Activated CD8-positive, alpha-beta memory T cell treated with anti-CD3 and anti-CD28 coated beads for 4 hours (primary cell): ENCODE measurements around the gene PROSER3.
A peak's percentile ranks its signal among the peaks of the same experiment; 100 is the strongest.

Experiments
- DNase-seq, 2 donors: peaks; one replicate each; pipeline ENCODE4 v3.0.0-alpha.2; 2020; ENCODE audit warnings: low read depth in 2 of 2

PROSER3 gene

DNA sequence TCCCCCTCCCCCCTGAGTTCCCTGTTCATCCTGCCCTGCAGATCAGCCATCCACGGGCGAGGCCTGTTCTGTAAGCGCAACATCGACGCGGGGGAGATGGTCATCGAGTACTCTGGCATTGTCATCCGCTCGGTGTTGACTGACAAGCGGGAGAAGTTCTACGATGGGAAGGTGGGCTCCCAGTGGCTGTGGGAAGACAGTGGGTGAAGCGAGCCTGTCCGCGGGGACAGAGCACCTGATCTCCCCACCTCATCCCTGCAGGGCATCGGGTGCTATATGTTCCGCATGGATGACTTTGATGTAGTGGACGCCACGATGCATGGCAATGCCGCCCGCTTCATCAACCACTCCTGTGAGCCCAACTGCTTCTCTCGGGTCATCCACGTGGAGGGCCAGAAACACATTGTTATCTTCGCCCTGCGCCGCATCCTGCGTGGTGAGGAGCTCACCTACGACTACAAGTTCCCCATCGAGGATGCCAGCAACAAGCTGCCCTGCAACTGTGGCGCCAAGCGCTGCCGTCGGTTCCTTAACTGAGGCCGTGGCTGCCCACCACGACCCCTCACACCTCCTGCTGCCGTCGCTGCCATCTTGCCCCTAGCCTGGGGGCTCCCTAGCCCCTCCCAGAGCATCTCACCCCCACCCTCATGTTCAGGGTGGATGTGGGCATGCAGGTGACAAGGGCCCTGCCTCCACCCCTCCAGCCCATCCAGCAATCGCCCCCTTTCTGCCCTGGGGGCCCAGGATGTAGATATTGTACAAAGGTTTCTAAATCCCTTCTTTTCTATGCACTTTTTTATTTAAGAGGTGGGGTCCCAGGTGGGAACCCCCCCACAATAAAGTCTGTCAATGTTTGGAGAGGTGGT lies 19.7 kb upstream of the PROSER3 start:
- DNase-seq: no peak

DNA sequence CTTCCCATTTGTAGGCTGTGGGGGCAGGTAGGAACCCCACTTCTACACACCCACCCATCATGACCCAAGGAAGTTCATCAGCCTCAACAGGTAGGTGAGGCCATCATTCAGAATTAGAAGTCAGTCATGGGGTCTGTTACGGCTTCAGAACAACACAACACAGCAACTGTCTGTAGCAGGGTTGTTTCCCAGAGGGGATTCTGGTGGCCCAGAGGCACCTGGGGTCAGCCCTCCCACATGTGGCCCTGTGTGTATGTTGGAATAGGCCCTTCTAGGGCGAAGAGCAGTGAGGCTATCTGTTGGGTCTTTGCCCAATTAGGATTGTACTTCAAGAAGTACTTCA lies 19.1 kb upstream of the PROSER3 start:
- no peak for DNase-seq

DNA sequence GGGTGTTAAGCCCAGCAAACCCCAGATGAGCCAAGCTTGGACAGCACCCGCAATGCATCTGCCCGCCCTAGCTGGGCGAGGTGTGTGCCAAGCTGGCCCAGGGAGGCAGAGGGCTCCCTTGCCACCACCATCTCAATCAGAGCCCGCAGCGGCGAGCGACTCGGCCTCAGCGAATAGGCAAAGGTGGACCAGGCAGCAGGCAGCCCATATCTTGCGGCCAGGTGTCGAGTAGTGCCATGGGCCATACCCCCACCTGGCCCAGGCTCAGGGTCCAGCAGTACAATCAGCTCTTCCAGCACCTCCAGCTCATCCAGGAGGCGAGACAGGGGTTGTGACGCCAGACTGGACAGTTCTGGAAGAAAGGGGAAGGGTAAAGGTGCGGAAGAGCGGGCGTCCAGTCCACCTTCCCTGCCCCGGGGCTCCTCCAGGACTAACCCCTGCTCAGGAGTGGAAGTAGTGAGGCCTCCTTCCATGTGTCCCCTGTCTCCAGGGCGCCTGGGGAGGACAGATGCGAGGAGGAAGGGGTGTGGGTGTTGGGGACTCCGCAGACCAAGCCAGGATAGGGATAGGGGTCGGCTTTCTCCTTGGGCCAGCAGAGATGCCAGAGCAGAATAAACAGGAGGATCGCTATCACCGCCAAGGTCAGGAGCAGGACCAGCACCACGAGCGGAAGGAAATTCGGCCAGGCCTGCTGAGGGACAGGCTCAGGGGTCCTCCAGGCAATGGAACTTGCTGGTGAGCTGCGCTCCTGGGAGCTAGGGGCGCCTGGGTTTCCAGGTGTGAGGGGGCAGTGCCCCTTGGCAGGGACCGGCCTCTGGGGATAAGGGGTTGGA lies 18.5 kb upstream of the PROSER3 start:
- DNase-seq: no peak

DNA sequence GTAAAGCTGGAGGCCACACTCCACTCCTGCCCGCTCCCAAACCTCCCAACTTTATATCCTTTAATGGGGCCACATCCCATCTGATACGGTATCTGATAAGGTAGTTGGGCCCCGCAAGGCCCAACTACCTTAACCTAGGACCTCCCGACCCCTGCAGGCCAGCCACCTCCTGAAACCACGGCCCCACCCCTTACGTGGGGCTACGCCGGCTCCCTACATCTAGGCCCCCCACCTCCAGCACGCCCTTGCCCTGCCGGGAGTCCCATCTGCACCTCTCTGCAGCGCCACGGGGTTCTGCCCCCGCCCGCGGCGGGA lies 17.9 kb upstream of the PROSER3 start:
- no peak for DNase-seq

DNA sequence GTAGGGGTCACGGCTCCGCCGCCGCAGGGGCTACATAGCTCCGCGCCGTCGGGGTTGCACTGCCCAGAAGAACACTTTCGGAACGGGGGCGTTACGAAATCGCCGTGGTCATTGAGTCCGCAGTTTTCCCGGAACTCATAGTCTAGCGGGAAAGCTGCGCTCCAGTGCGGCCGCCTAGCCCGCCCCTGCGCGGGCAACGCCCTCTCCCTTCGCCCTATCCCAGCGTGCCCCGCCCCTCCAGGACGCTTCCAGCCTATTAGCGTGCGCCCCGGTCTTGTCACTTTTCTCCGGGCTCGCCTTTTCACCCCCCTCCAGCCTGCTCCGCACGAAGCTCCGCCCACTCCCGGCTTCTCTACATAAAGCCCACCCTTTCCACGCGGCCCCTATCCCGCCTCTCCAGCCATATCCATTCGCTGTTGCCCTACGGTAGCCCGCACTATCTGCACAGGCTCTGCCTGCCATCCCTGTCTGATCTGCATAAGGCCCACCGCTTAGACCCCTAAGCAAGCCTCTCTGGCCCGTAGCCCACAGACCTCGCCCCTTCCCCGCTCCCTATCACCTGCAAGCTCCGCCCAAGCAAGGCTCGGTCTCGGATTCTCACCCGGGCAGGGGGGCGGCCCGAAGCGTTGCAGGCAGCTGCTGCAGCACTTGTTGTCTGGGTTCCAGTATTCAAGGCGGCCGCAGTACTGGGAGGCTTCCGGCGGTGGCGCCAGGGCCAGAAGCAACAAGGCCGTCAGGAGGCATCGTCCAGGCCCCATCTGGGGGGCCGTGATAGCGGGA lies 17.4 kb upstream of the PROSER3 start:
- DNase-seq: peak; percentile 90

DNA sequence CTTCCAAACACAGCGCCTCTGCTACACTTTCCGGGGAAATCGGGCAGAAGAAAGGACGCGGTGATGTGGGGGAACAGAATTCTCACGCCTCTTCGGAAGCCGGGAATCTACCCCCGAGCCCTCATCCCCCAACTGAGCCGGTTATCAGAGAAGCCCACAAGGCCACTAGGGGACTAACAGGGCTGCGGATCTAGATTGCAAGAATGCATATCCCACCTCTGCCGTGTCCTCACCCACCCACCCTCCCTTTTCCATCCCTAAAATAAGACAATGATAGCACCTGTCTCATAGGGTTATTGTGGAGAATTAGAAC lies 16.8 kb upstream of the PROSER3 start:
- DNase-seq: no peak

DNA sequence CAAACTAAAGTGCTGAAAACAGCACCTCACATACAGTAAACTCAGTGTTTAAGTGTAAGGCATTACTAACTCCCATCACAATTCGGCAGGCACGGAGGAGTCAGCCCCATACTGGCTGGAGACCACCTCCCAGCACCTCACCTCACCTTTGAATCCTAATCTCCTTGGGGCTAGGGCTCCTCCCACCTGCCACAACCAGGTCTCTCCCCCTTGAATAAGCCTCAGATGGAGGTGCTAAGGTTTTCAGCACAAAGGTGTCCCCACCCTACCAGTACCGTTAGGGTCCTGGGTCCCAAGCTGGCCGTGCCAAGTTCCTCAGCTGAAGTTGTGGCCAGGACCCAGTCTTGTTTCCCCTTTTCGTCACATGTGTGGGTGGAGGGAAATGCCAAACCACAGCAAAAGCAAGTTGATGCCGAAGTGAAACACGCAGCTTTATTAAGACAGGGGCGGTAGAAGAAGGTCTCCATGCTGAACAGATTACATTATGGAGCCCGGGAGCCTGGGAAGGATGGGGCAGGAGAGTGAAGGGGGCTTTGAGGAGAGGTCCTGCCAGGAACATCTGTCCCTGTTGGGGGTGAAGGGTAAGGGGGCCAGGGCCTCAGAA lies 15.8 kb upstream of the PROSER3 start, which contains the start of gene IGFLR1:
Gene IGFLR1 (minus strand): TSS at position 332 of the 604 bp plus-strand sequence. CDS start 1,272 bp downstream, outside the sequence.
- DNase-seq: peak; percentile 50 to 62

DNA sequence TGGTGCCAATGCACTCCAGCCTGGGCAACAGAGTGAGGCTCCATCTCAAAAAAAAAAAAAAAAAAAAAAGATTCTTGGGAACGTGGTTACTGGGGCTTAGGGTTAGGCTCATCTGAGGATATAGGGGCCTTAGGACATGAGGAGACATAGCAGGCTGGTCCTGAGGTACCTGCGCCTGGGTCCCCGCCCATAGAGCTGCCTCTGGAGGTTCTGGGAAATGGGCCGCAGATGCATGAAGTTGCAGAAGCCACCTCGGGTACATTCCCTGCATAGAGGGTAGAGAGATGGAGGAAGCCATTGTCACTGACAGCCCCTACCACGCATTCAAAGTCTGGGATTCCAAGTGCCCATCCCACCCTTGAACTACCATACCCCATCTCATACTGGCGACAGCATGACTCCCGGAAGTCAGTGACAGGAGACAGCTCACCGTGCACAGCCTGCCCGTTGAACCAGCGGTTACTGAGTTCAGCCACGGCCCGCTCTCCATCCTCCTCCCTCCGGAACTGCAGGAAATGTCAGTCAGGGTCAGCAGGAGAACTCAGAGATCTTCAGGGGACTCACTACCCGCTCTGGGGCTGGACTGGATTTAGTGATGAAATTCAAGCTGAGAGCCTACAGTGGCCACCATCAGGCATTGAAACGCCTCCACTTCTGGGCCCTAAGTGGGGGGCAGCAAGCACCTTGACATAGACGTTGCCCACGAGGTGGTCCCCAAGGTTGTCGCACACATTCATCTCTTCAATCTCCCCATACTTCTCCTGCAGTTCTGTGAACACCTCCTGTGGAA lies 14.1 kb upstream of the PROSER3 start:
- no peak for DNase-seq

DNA sequence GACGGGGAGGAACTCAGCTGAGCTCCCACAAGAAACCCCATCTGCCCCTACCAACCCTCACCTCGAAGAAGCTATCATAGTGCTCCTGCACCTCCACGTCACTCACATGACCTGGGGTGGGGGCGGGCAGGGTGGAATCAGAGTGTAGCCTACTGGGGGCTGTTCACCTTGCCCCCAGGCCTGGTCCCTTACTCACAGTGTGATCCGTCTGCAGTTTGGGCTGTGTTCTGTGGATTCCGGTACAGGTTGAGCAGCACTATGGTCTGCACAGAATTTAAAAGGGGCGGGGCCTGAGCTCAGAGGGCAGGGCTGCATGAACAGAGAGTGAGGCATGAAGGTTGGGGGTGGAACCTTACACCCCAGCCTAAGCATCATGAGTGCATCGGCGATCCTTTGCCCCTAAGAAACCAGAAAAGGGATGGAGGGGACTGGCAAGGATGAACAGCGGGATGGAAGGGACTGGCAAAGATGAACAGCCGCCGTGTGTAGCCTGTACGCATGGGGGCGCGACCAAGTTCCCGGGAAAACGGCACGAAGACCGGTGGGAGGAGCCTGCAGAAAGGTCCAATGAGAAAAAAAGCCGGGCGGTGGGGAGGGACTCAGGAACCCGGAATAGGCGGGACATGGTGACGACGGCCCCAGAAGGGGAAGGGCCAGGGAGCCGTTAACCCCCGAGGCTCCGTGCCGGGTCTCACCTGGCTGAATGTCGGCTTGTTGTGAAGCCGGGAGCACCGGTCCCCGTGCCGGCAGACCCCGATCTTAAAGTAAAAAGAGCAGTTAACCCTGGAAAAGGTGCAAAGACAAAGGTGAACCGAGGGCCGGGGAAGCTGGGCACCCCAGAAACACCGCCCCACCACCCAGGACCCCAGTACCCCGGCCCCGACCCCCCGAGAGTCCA lies 13.3 kb upstream of the PROSER3 start:
- DNase-seq: peak; percentile 85 to 90

DNA sequence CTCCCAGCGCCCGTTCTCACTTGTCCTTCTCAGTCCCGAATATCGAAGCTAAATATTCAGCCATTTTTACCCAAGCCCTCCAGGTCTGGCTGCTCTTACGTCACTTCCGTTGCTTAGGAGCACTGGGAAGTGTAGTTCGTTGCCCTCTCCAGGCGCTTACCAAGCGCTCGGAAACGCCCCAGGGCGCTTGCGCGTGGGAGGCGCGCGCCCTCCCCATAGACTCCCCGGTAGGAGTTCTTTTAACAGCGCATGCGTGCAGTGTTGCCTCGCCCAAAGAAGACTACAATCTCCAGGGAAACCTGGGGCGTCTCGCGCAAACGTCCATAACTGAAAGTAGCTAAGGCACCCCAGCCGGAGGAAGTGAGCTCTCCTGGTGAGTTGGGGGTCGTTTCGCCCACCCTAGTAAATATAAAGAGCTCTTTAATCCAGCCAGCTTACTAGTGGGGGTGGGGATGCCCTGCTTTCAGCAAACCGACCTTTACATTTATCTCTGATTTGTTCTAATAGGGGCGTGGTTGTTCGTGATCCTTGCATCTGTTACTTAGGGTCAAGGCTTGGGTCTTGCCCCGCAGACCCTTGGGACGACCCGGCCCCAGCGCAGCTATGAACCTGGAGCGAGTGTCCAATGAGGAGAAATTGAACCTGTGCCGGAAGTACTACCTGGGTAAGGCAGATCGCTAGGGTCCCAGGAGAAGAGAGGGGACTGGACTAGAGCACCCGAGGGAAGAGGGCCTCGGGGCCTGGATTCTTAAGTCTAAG lies 12.5 kb upstream of the PROSER3 start, which contains the start of the genes PSENEN and U2AF1L4:
Gene PSENEN (plus strand): TSS at position 324 of the 759 bp plus-strand sequence. CDS start 280 bp downstream, at position 604.
Gene U2AF1L4 (minus strand): TSS at position 91 of the 759 bp plus-strand sequence. CDS start 27 bp downstream, at position 64.
- DNase-seq: peak; percentile 91 to 96

DNA sequence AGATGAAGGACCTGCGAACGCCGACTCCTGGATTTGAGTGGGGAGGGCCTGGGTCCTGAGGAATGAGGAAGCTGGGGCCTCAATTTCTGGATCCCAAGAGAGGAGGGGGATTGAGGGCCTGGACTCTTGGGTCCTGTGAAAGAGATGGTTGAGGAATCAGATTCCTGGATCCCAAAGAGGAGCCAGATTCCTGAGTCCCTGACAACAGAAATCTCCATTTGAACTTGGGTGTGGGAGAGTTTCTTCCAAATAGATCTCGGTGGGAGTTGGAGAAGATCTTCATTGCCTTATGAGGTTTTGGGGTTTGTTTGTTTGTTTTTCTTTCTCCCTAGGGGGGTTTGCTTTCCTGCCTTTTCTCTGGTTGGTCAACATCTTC lies 11.9 kb upstream of the PROSER3 start:
- no peak for DNase-seq

DNA sequence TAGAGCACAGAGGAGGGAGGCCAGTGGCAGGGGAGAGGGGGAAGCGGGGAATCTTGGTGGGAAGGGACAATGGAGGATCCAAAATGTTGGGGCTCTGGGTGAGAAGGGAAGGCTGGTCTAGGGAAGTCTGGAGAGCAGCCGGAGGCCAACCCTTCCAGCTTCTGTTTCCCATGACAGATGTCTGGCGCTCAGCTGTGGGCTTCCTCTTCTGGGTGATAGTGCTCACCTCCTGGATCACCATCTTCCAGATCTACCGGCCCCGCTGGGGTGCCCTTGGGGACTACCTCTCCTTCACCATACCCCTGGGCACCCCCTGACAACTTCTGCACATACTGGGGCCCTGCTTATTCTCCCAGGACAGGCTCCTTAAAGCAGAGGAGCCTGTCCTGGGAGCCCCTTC lies 11.4 kb upstream of the PROSER3 start:
- no peak for DNase-seq

DNA sequence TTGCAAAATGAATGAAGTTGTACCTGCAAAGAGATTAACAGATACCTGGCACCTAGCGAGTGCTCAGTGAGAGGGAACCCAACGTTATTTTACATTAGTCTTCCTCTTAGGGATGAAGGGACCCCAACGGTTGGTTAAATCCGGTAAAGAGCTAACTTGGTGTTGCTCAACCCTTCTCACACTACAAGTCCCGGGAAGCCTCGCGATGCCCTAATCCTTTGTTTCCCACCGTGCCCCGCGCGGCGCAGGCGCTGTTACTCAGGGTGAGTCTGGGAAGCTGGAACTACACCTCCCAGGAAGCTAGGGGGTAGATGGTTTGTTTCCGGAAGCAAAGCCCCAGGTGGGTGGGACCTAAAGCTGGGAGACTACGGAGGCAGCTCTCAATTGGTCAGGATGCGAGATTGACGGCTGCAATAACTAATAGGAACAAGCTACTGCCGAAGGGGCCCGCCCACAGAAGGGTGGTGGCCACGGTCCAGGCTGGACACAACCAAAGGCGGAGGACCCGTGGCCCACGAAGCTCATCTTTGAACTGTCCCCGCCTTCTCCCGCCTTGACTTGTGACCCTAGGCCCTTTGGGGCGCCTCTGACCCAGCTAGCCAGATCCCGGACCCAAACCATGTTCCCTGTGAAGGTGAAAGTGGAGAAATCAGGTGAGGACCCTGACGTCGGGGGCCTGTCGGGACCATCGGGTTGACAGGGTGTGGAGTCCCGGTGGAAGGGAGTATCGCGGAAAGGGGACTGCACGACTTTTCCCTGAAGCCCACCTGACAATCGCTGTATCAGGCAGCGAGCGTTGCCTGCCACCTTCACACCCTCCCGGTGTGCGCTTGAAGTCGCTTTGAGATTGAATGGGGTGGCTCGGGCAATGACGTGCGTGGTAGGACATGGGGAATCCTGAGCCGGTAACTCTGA lies 9.6 kb upstream of the PROSER3 start, which contains the start of gene LIN37:
Gene LIN37 (plus strand): TSS at position 471 of the 915 bp plus-strand sequence. CDS start 149 bp downstream, at position 620.
- peak; percentile 95 to 99 for DNase-seq

DNA sequence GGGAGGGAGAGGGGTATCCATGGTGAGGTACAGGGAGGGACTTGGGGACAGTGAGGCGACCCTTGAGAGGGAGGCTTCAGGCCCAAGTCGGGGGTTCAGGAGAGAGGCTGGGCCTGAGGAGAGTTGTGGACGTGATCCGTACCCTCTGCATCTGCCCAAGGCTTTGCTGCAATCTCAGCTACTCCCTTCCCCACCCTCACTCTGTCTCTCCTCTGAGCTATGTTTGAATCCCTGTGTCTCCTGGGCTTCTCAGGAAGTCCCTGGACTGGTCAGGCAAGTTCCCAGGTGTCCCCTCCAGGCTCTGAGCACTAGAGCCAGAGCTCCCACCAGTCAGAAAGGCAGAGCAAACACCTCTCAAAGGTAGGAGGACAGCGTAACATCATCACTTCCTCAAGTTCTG lies 7.8 kb upstream of the PROSER3 start:
- DNase-seq: no peak

DNA sequence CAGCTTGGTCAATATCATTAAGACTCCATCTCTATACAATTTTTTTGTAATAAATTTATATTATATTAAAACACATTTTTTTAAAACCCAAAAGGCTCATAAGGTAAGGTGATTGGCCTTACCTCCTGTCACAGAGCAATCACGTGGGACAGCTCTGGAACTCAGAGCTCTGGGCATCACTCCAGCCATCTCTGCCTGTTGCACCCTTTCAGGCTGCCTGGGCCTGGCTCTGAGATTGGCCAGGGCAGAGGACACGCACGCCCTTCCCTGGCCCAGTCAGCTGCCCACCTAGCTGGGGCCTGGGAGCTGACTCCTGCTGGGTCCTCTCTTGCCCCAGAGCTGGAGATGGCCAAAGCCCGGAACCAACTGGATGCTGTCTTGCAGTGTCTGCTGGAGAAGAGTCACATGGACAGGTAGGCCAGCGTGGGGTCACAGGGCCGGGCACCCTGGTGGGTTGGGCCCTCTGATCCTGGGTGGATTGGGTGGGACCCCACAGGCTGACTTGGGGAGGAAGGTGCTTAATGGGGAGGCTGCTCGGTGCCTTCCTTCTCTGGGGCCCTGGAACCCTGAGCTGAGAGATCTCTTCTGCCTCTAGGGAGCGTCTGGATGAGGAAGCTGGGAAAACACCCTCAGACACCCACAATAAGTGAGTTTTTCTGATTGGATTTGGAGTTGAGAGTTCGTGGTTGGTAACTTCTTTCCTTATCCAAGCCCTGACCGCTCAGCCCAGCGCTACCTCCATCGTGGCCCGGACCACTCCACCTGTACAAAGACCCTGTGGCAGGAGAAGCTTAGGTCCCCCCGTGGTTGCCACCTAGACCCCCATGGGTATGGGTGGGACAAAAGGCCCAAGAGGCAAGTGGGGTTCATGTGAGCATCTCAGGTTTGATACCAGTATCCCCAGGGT lies 5.9 kb upstream of the PROSER3 start:
- no peak for DNase-seq

DNA sequence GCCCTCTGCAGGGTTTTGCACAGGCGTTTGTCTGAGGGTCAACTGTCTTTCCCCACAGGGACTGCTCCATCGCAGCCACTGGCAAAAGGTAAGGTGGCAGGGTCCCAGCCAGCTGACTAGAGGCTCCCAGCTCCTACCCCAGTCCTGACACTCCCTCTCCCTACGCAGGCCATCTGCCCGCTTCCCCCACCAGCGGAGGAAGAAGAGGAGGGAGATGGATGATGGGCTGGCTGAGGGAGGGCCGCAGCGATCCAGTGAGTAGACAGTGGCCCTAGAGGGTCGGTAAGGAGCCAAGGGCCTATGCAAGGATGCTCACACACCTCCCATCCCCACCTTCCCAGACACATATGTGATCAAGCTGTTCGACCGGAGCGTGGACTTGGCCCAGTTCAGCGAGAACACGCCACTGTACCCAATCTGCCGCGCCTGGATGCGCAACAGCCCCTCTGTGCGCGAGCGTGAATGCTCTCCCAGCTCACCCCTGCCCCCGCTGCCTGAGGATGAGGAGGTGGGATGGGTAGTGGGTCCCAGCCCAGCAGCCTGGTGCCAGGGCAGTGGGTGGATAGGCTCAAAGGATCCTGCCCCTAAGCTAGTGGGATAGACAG lies 5.1 kb upstream of the PROSER3 start:
- DNase-seq: no peak
